ENCODE results near the gene ADAMTS9. TPM values are rescaled to one million over a fixed set of nuclear protein-coding genes. Genes with fewer than 3 reads are reported as not detected.

The ADAMTS9 gene
- total and polyA plus RNA-seq, 2 of the 13 experiments (the other 11 are each of a cell fraction or from before 2014, with no cell fraction given), result 0.02 to 0.09 TPM

DNA sequence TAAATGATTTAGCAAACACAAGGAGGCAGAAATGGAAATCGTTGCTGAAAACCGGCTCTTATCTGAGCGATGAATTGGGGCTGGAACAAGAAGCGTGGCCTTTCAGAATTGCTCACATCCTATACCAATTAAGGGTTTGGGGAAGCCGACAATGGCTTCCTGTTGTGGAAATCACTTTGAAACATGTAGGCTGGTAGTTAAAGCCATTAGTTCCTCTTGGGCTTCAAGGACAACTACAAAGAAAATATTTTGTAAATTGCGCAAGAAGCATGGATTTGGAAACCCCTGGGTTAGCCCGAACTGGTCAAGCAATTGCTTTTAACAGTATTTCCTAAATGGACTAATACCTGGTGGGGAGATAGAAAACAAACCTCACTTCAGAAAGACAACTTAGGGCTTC is 182.4 kb downstream of the ADAMTS9 start:
- ChIA-PET CTCF (ENCODE audit: low intra/inter-chr PET ratio, low total read pairs) (no interaction called here), POLR2A (no interaction called here)
- no peak overlapping the region; a peak in 1 of 6 replicates for H3K4me3 ChIP-seq (replicated peaks in 1 of 3; ENCODE audit: insufficient read depth in 1 of 3, low read depth in 2 of 3, low read length in 3 of 3)
- no peak for FAIRE-seq
- peaks cover 9% of the 10 kb centered on the region; the same call in 1 of the 2 replicates for H3K9me3 ChIP-seq (ENCODE audit: low read length)
- H3K9ac ChIP-seq (ENCODE audit: insufficient read depth, low read depth, low read length), result no peak overlapping the region
- BruUV-seq (replicated peaks), result no TSS peak
- H3K4me1 ChIP-seq (ENCODE audit: insufficient read depth, low read length), result peaks cover 46% of the 10 kb centered on the region
- no peaks in the 10 kb centered on the region for H3K36me3 ChIP-seq (replicated peaks in 1 of 2; ENCODE audit: control insufficient read depth in 1 of 2, insufficient read depth in 2 of 2, low read length in 2 of 2)
- no peaks in the 10 kb centered on the region for H3K79me2 ChIP-seq (ENCODE audit: insufficient read depth, low read length)
- peak overlapping the region; percentile 44 for H3K27ac ChIP-seq (ENCODE audit: extremely low read length, insufficient read depth, low read length)
- H2AFZ ChIP-seq (ENCODE audit: low read length), result no peak overlapping the region
- in situ Hi-C loops (cut with HindIII; ENCODE audit: extremely low pct_ligation_motif_present, low pct_unique_long_range_greater_than_20kb), result no loop called here
- WGBS (ENCODE audit: low lambda C conversion rate), result under 1% methylated on average over 7 of the region's 7 CpGs
- H4K20me1 ChIP-seq (ENCODE audit: insufficient read depth, low read length), result no peaks in the 10 kb centered on the region
- H3K27me3 ChIP-seq (ENCODE audit: control insufficient read depth in 1 of 2, insufficient read depth in 2 of 2, low read length in 2 of 2), result peaks cover 0 to 42% of the 10 kb centered on the region in 2 experiments; a peak in 4 of 5 replicates
- H3K4me2 ChIP-seq (ENCODE audit: low read depth, low read length), result peak overlapping the region; percentile 58
- no peak for ATAC-seq
- DNase-seq (ENCODE audit: low spot score), result peak; percentile 74
- intact Hi-C loops (cut with micrococcal nuclease; ENCODE audit: unreplicated experiment), result no loop called here
- TF ChIP-seq ZNF670 (CRISPR knock-in tag; IDR thresholded peaks at IDR 0.05; ENCODE audit: borderline replicate concordance) (0 out of 2 replicates have a peak, but pooled peaks have one; percentile 53), ZNF775 (CRISPR knock-in tag; IDR thresholded peaks at IDR 0.05; ENCODE audit: borderline replicate concordance) (no peak), FOXO1 (CRISPR knock-in tag; IDR thresholded peaks at IDR 0.05) (peak; percentile 17; the same call in 1 of the 2 replicates), ZNF230 (CRISPR knock-in tag; IDR thresholded peaks at IDR 0.05) (no peak), NCOA2 (CRISPR knock-in tag; IDR thresholded peaks at IDR 0.05) (peak; percentile 69), ZNF432 (CRISPR knock-in tag; IDR thresholded peaks at IDR 0.05; ENCODE audit: borderline replicate concordance) (no peak), CENPX (CRISPR knock-in tag; IDR thresholded peaks at IDR 0.05) (no peak), ATF7-NPFF (CRISPR knock-in tag; IDR thresholded peaks at IDR 0.05; ENCODE audit: low read depth) (no peak), FOXA3 (CRISPR knock-in tag; IDR thresholded peaks at IDR 0.05) (peak; percentile 25; the same call in 1 of the 2 replicates), ZNF331 (CRISPR knock-in tag; IDR thresholded peaks at IDR 0.05) (peak; percentile 24; the same call in 1 of the 2 replicates), MTF1 (CRISPR knock-in tag; IDR thresholded peaks at IDR 0.05) (no peak), YY1 (IDR thresholded peaks at IDR 0.05; ENCODE audit: insufficient read depth, insufficient replicate concordance, low read depth, low read length) (no peak), PHF20 (CRISPR knock-in tag; IDR thresholded peaks at IDR 0.05) (no peak)
- TF ChIP-seq, protein P1, sequence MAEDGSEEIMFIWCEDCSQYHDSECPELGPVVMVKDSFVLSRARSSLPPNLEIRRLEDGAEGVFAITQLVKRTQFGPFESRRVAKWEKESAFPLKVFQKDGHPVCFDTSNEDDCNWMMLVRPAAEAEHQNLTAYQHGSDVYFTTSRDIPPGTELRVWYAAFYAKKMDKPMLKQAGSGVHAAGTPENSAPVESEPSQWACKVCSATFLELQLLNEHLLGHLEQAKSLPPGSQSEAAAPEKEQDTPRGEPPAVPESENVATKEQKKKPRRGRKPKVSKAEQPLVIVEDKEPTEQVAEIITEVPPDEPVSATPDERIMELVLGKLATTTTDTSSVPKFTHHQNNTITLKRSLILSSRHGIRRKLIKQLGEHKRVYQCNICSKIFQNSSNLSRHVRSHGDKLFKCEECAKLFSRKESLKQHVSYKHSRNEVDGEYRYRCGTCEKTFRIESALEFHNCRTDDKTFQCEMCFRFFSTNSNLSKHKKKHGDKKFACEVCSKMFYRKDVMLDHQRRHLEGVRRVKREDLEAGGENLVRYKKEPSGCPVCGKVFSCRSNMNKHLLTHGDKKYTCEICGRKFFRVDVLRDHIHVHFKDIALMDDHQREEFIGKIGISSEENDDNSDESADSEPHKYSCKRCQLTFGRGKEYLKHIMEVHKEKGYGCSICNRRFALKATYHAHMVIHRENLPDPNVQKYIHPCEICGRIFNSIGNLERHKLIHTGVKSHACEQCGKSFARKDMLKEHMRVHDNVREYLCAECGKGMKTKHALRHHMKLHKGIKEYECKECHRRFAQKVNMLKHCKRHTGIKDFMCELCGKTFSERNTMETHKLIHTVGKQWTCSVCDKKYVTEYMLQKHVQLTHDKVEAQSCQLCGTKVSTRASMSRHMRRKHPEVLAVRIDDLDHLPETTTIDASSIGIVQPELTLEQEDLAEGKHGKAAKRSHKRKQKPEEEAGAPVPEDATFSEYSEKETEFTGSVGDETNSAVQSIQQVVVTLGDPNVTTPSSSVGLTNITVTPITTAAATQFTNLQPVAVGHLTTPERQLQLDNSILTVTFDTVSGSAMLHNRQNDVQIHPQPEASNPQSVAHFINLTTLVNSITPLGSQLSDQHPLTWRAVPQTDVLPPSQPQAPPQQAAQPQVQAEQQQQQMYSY (CRISPR knock-in tag; IDR thresholded peaks at IDR 0.05), result no peak
- TF ChIP-seq, protein P2, sequence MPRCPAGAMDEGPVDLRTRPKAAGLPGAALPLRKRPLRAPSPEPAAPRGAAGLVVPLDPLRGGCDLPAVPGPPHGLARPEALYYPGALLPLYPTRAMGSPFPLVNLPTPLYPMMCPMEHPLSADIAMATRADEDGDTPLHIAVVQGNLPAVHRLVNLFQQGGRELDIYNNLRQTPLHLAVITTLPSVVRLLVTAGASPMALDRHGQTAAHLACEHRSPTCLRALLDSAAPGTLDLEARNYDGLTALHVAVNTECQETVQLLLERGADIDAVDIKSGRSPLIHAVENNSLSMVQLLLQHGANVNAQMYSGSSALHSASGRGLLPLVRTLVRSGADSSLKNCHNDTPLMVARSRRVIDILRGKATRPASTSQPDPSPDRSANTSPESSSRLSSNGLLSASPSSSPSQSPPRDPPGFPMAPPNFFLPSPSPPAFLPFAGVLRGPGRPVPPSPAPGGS (CRISPR knock-in tag; IDR thresholded peaks at IDR 0.05), result no peak
- TF ChIP-seq, protein P3, sequence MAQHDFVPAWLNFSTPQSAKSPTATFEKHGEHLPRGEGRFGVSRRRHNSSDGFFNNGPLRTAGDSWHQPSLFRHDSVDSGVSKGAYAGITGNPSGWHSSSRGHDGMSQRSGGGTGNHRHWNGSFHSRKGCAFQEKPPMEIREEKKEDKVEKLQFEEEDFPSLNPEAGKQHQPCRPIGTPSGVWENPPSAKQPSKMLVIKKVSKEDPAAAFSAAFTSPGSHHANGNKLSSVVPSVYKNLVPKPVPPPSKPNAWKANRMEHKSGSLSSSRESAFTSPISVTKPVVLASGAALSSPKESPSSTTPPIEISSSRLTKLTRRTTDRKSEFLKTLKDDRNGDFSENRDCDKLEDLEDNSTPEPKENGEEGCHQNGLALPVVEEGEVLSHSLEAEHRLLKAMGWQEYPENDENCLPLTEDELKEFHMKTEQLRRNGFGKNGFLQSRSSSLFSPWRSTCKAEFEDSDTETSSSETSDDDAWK (CRISPR knock-in tag; IDR thresholded peaks at IDR 0.05), result no peak
- TF ChIP-seq, protein P4, sequence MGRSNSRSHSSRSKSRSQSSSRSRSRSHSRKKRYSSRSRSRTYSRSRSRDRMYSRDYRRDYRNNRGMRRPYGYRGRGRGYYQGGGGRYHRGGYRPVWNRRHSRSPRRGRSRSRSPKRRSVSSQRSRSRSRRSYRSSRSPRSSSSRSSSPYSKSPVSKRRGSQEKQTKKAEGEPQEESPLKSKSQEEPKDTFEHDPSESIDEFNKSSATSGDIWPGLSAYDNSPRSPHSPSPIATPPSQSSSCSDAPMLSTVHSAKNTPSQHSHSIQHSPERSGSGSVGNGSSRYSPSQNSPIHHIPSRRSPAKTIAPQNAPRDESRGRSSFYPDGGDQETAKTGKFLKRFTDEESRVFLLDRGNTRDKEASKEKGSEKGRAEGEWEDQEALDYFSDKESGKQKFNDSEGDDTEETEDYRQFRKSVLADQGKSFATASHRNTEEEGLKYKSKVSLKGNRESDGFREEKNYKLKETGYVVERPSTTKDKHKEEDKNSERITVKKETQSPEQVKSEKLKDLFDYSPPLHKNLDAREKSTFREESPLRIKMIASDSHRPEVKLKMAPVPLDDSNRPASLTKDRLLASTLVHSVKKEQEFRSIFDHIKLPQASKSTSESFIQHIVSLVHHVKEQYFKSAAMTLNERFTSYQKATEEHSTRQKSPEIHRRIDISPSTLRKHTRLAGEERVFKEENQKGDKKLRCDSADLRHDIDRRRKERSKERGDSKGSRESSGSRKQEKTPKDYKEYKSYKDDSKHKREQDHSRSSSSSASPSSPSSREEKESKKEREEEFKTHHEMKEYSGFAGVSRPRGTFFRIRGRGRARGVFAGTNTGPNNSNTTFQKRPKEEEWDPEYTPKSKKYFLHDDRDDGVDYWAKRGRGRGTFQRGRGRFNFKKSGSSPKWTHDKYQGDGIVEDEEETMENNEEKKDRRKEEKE (IDR thresholded peaks at IDR 0.05), result no peak
